ENCODE data around the gene DBF4. TPM values are rescaled to one million over a fixed set of nuclear protein-coding genes. Genes with fewer than 3 reads are reported as not detected.
"Not testable (repeated sequence)": the region's sequence is repeated elsewhere in the genome, so short reads cannot be mapped to it uniquely, and the experiment has no call there.

Gene DBF4, protein sequence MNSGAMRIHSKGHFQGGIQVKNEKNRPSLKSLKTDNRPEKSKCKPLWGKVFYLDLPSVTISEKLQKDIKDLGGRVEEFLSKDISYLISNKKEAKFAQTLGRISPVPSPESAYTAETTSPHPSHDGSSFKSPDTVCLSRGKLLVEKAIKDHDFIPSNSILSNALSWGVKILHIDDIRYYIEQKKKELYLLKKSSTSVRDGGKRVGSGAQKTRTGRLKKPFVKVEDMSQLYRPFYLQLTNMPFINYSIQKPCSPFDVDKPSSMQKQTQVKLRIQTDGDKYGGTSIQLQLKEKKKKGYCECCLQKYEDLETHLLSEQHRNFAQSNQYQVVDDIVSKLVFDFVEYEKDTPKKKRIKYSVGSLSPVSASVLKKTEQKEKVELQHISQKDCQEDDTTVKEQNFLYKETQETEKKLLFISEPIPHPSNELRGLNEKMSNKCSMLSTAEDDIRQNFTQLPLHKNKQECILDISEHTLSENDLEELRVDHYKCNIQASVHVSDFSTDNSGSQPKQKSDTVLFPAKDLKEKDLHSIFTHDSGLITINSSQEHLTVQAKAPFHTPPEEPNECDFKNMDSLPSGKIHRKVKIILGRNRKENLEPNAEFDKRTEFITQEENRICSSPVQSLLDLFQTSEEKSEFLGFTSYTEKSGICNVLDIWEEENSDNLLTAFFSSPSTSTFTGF
- 11.5 TPM for total RNA-seq
- long read RNA-seq, transcript DBF4-201 (12 exons, 3,907 nt), result major isoform, 5 of 11 reads
- long read RNA-seq, partial matches to known transcripts, result 1 of 11 reads
- long read RNA-seq, other reads (novel, unspliced or antisense), result 5 of 11 reads

DNA sequence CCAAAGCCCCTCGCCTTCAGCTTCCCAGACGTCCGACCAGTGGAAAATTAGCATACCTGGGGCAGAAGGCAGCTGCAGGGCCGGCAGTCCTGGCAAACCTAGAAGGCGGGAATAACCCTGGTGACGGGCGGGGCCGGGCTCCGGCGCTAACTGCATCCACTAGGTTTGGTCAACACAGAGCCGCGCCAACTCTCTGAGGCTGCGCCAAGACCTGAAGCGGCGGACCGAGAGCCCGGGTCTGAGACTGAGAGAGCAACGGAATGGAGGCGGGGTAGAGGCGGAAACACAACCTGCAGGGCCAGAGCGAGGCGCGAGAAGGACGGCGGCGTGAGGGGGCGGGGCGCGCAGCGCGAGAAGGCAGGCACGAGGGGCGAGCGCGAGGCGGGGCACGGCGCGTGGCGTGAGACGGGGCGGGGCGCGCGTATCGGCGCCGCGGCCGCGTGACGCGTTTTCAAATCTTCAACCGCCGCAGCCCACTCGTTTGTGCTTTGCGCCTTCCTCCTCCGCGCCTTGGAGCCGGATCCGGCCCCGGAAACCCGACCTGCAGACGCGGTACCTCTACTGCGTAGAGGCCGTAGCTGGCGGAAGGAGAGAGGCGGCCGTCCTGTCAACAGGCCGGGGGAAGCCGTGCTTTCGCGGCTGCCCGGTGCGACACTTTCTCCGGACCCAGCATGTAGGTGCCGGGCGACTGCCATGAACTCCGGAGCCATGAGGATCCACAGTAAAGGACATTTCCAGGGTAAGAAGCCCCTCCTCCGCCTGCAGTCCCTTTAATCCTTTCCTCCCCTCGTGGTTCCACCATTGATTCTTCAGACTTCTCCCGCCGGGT lies at the start of gene DBF4, which contains the start of gene SLC25A40:
Gene DBF4 (plus strand): TSS at position 454 of the 829 bp plus-strand sequence. CDS start 240 bp downstream, at position 694.
Gene SLC25A40 (minus strand): TSS at position 321 of the 829 bp plus-strand sequence. CDS start 17,633 bp downstream, outside the sequence.
- intact Hi-C loops (cut with DNase I), result no loop called here
- DNase-seq (peak; percentile 99), ATAC-seq (peak; percentile 99)
- TF ChIP-seq, protein P1, sequence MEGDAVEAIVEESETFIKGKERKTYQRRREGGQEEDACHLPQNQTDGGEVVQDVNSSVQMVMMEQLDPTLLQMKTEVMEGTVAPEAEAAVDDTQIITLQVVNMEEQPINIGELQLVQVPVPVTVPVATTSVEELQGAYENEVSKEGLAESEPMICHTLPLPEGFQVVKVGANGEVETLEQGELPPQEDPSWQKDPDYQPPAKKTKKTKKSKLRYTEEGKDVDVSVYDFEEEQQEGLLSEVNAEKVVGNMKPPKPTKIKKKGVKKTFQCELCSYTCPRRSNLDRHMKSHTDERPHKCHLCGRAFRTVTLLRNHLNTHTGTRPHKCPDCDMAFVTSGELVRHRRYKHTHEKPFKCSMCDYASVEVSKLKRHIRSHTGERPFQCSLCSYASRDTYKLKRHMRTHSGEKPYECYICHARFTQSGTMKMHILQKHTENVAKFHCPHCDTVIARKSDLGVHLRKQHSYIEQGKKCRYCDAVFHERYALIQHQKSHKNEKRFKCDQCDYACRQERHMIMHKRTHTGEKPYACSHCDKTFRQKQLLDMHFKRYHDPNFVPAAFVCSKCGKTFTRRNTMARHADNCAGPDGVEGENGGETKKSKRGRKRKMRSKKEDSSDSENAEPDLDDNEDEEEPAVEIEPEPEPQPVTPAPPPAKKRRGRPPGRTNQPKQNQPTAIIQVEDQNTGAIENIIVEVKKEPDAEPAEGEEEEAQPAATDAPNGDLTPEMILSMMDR (IDR thresholded peaks at IDR 0.05), result no peak
- Histone ChIP-seq H3K27ac (peak within 1 kb of the TSS; percentile 88), H3K4me3 (peak within 1 kb of the TSS; percentile 84), H3K4me1 (peaks cover 40% of the 10 kb centered on the region), H3K36me3 (no peaks in the 10 kb centered on the region), H3K9me3 (no peaks in the 10 kb centered on the region), H3K27me3 (ENCODE audit: low read depth) (no peaks in the 10 kb centered on the region)

DNA sequence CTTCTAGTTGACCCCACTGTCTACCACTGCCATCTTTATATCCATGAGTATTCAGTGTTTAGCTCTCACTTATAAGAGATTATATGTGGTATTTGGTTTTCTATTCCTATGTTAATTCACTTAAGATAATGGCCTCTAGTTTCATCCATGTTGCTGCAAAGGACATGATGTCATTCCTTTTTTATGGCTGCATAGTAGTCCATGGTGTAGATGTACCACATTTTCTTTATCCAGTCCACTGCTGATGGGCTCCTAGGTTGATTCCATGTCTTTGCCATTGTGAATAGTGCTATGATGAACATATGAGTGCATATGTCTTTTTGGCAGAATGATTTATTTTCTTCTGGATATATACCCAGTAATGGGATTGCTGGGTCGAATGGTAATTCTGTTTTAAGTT lies 47.9 kb upstream of the DBF4 start:
- H3K27me3 ChIP-seq (ENCODE audit: low read depth); DNase-seq; H3K9me3 ChIP-seq; intact Hi-C loops (cut with DNase I); H3K4me3 ChIP-seq; ATAC-seq; H3K4me1 ChIP-seq; H3K27ac ChIP-seq; H3K36me3 ChIP-seq: not testable (repeated sequence)

GRCh38 chr7:87831097-87831496 lies 45.2 kb upstream of the DBF4 start:
- TF ChIP-seq, protein P1 (IDR thresholded peaks at IDR 0.05), result no peak
- intact Hi-C loops (cut with DNase I), result no loop called here
- Histone ChIP-seq H3K36me3 (peaks cover 3% of the 10 kb centered on the region), H3K9me3 (no peaks in the 10 kb centered on the region), H3K27ac (no peak overlapping the region), H3K27me3 (ENCODE audit: low read depth) (no peaks in the 10 kb centered on the region), H3K4me1 (no peaks in the 10 kb centered on the region), H3K4me3 (no peak overlapping the region)
- ATAC-seq, result no peak
- DNase-seq, result no peak

DNA sequence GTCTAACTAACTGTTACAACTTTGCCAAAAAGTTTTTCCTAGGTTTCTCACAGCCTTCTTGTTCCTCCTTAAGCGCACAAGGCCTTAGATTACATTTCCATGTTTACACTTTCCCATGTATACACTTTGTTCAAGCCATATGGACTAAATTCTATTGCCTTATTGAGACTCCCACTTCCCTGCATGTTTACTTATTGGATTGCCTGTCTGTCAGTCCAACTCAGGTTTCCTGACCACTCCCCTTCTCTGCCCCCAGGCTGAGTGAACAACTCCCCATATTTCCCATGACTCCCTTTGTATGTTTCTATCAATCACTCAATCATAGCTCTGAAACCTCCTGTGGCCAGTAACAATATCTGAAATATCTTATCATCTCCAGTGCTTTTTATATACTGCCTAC lies 43.2 kb upstream of the DBF4 start:
- intact Hi-C loops (cut with DNase I), result no loop called here
- Histone ChIP-seq H3K9me3 (no peaks in the 10 kb centered on the region), H3K27me3 (ENCODE audit: low read depth) (no peaks in the 10 kb centered on the region), H3K4me1 (no peaks in the 10 kb centered on the region), H3K27ac (no peak overlapping the region), H3K36me3 (peaks cover 7% of the 10 kb centered on the region), H3K4me3 (no peak overlapping the region)
- TF ChIP-seq, protein P1 (IDR thresholded peaks at IDR 0.05), result no peak
- no peak for ATAC-seq
- DNase-seq, result no peak

DNA sequence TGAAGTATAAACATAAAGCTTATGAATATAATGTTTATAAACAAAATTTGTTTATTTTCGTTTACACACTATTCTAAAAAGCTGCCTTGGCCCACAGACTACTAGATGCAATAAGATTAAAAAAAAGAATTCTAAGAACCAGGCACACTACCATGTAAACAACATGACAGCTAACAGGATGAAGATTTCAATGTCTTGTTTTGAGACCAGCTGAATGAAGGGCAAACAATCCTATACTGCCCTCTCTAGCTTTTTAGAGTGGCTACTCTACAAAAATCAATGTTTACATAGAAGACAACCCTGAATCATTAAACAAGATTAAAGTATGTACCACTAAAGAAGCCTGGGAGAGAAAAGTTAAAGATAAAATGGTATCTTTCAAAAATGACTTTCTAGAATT lies 38.7 kb upstream of the DBF4 start:
- ATAC-seq, result no peak
- no peaks in the 10 kb centered on the region for H3K27me3 ChIP-seq (ENCODE audit: low read depth)
- TF ChIP-seq, protein P1 (IDR thresholded peaks at IDR 0.05), result no peak
- H3K4me1 ChIP-seq, result no peaks in the 10 kb centered on the region
- no peaks in the 10 kb centered on the region for H3K9me3 ChIP-seq
- intact Hi-C loops (cut with DNase I), result no loop called here
- no peak for DNase-seq
- H3K4me3 ChIP-seq, result no peak overlapping the region
- no peak overlapping the region for H3K27ac ChIP-seq
- peaks cover 12% of the 10 kb centered on the region for H3K36me3 ChIP-seq

All from lower lobe of right lung (tissue), 2 donors.